Measurements from ENCODE around the gene OSGIN1.

OSGIN1 gene

DNA sequence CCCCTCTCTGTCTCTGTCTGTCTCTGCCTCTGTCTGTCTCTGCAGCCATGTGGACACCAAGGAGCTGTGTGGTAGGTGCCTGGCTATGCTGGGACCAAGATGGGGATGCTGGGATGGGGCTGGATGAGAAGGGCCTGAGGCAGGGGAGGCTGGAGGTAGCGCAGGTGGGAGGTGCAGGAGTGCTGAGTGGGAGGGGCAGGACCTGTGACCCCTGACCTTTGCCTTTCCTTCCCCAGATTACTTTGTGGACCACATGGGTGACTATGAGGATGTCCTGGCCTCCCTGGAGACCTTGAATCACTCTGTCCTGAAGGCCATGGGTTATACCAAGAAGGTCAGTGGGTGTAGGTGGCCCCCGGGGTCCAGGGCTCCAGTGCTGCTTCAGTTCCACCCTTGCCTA is 27.8 kb downstream of the OSGIN1 start:
- Histone ChIP-seq H3K9me2 (replicated peaks; ENCODE audit: control insufficient read depth, low read length) (no peaks in the 10 kb centered on the region), H3K36me3 (ENCODE audit: control insufficient read depth, low read length) (no peaks in the 10 kb centered on the region), H3F3A (ENCODE audit: control insufficient read depth, insufficient read depth) (no peaks in the 10 kb centered on the region), H3K79me2 (ENCODE audit: control insufficient read depth, low read length) (no peaks in the 10 kb centered on the region), H3K27ac (ENCODE audit: low read depth, low read length) (no peak overlapping the region), H4K20me1 (ENCODE audit: control insufficient read depth, insufficient read depth, low read depth, low read length) (no peaks in the 10 kb centered on the region), H3K4me2 (ENCODE audit: low read length) (no peak overlapping the region), H3K9me3 (ENCODE audit: control insufficient read depth, insufficient read depth, low read length) (no peaks in the 10 kb centered on the region), H3K4me3 (ENCODE audit: low read length) (no peak overlapping the region), H3K4me1 (ENCODE audit: control insufficient read depth, low read length) (no peaks in the 10 kb centered on the region), H3K27me3 (ENCODE audit: control insufficient read depth, low read length) (no peaks in the 10 kb centered on the region)
- TF ChIP-seq EZH2phosphoT487 (IDR thresholded peaks at IDR 0.05; ENCODE audit: borderline replicate concordance, low read length), result no peak
- TF ChIP-seq, protein P1, sequence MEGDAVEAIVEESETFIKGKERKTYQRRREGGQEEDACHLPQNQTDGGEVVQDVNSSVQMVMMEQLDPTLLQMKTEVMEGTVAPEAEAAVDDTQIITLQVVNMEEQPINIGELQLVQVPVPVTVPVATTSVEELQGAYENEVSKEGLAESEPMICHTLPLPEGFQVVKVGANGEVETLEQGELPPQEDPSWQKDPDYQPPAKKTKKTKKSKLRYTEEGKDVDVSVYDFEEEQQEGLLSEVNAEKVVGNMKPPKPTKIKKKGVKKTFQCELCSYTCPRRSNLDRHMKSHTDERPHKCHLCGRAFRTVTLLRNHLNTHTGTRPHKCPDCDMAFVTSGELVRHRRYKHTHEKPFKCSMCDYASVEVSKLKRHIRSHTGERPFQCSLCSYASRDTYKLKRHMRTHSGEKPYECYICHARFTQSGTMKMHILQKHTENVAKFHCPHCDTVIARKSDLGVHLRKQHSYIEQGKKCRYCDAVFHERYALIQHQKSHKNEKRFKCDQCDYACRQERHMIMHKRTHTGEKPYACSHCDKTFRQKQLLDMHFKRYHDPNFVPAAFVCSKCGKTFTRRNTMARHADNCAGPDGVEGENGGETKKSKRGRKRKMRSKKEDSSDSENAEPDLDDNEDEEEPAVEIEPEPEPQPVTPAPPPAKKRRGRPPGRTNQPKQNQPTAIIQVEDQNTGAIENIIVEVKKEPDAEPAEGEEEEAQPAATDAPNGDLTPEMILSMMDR (IDR thresholded peaks at IDR 0.05; ENCODE audit: low read depth, low read length, poor library complexity, severe bottlenecking), result no peak

DNA sequence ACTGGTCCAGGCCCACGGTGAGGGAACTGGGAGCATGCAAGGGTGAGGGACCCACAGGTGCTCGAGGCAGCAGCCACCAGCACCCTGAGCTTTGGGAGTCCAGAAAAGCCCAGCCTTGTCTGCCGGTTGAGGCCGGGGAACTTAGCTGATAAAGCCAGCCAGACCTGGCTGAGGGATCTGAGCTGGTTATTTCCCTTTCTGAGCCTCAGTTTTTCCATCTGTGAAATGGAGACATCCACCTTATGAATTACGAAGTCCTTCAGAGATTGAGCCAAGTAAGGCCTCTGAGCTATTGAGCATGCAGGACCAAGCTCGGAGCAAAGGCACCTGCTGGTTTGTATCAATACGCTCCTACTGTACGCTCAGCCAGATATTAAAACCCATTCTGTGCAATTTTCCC is 28.8 kb downstream of the OSGIN1 start:
- Histone ChIP-seq H3K27ac (ENCODE audit: low read depth, low read length) (no peak overlapping the region), H4K20me1 (ENCODE audit: control insufficient read depth, insufficient read depth, low read depth, low read length) (no peaks in the 10 kb centered on the region), H3K9me2 (replicated peaks; ENCODE audit: control insufficient read depth, low read length) (no peaks in the 10 kb centered on the region), H3K9me3 (ENCODE audit: control insufficient read depth, insufficient read depth, low read length) (no peaks in the 10 kb centered on the region), H3K4me3 (ENCODE audit: low read length) (no peak overlapping the region), H3K79me2 (ENCODE audit: control insufficient read depth, low read length) (no peaks in the 10 kb centered on the region), H3K27me3 (ENCODE audit: control insufficient read depth, low read length) (no peaks in the 10 kb centered on the region), H3K36me3 (ENCODE audit: control insufficient read depth, low read length) (no peaks in the 10 kb centered on the region), H3K4me1 (ENCODE audit: control insufficient read depth, low read length) (no peaks in the 10 kb centered on the region), H3K4me2 (ENCODE audit: low read length) (no peak overlapping the region), H3F3A (ENCODE audit: control insufficient read depth, insufficient read depth) (no peaks in the 10 kb centered on the region)
- TF ChIP-seq, protein P1 (IDR thresholded peaks at IDR 0.05; ENCODE audit: low read depth, low read length, poor library complexity, severe bottlenecking), result no peak
- no peak for TF ChIP-seq EZH2phosphoT487 (IDR thresholded peaks at IDR 0.05; ENCODE audit: borderline replicate concordance, low read length)

DNA sequence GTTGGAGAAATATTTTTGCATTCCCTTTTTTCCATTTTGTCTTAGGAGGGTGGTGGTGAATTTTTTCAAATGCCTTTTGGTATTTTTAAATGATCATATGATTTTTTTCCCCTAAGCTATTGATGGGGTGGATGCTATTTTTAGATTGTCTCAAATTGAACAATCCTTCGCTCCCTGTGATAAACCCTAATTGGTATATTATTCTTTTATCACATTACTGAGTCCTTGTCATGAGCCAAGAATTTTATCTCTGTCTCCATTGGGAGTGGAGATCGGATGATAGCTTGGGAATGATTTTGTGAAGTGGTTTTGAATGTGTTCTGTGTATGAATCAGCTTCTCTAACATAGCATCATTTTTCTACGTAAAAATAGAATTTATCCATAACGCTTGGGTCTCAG is 30.5 kb downstream of the OSGIN1 start:
- no peaks in the 10 kb centered on the region for H3K4me1 ChIP-seq (ENCODE audit: control insufficient read depth, low read length)
- H3K79me2 ChIP-seq (ENCODE audit: control insufficient read depth, low read length), result no peaks in the 10 kb centered on the region

More for the DNA sequence above, 30.5 kb downstream of the OSGIN1 start:
- H4K20me1 ChIP-seq (ENCODE audit: control insufficient read depth, insufficient read depth, low read depth, low read length), result no peaks in the 10 kb centered on the region
- no peaks in the 10 kb centered on the region for H3K36me3 ChIP-seq (ENCODE audit: control insufficient read depth, low read length)
- H3F3A ChIP-seq (ENCODE audit: control insufficient read depth, insufficient read depth), result no peaks in the 10 kb centered on the region
- H3K4me2 ChIP-seq (ENCODE audit: low read length), result no peak overlapping the region
- no peaks in the 10 kb centered on the region for H3K9me3 ChIP-seq (ENCODE audit: control insufficient read depth, insufficient read depth, low read length)
- TF ChIP-seq EZH2phosphoT487 (IDR thresholded peaks at IDR 0.05; ENCODE audit: borderline replicate concordance, low read length), result no peak
- TF ChIP-seq, protein P1 (IDR thresholded peaks at IDR 0.05; ENCODE audit: low read depth, low read length, poor library complexity, severe bottlenecking), result no peak
- H3K4me3 ChIP-seq (ENCODE audit: low read length), result no peak overlapping the region
- no peak overlapping the region for H3K27ac ChIP-seq (ENCODE audit: low read depth, low read length)
- peaks cover 7% of the 10 kb centered on the region for H3K27me3 ChIP-seq (ENCODE audit: control insufficient read depth, low read length)
- H3K9me2 ChIP-seq (replicated peaks; ENCODE audit: control insufficient read depth, low read length), result no peaks in the 10 kb centered on the region
